Measurements from ENCODE around the gene RALGPS1.
A peak's percentile ranks its signal among the peaks of the same experiment; 100 is the strongest.

The RALGPS1 gene

DNA sequence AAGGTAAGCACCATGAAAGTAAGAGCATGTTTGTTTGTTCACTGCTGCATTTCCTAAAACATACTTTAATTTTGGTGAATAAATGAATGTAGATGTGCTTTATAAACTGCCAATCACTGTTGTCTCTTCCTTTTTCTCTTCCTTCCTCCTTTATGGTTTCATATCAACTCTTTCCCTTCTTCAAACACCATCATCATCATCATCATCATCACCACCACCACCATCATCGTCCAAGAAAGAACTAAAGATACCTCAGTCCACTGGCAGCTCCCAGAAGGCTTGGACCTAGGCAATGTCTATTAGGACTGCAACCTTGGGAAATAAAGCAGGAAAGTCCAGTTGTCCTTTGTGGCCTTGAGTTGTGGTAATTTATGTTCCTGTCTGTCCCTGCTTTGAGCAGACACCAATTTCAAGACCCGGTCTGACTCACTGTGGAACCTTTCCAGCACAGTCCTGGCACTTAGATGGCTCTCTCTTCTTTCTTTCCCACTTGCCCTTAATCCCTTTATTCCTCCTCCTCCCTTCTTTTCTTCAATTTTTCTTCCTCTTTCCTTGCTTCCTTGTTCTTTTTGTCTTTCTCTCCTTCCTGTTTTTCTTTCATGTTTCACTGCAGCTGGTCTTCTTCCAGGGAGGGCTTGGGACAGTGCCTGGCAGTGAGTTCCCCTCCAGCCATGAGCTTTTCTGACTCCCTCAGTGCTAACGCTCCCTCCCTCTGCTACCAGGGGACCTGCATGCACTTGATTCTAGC lies 108.5 kb downstream of the RALGPS1 start:
- no peak for DNase-seq

- DNase-seq = no peak
Observed at GRCh38 chr9:127025042-127025441, 110.5 kb downstream of the RALGPS1 start.

GRCh38 chr9:127027694-127028093 lies 113.1 kb downstream of the RALGPS1 start:
- DNase-seq = no peak

DNA sequence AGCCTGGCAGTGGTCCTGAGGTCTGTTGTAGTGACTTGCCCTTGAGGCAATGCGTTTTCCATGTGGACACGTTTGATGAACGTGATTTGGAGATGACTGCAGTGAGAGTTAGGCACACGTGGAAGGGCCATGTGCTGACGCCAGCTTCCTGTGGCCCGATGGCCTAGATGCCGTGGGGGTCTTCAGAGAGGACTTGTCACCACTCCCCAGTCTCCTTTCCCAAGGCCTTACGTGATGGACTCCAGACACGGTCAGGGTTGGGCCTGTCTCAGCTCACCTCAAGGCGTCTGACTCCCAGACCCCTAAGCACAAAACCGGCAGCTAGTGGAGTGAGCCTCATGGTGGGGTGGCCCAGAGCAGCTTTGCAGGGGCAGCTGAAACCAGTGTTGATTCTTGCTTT lies 115.0 kb downstream of the RALGPS1 start:
- no peak for DNase-seq

GRCh38 chr9:127030814-127031740 lies 116.5 kb downstream of the RALGPS1 start:
- DNase-seq = no peak

- DNase-seq = no peak
Observed at GRCh38 chr9:127032256-127032655, 117.7 kb downstream of the RALGPS1 start.

DNA sequence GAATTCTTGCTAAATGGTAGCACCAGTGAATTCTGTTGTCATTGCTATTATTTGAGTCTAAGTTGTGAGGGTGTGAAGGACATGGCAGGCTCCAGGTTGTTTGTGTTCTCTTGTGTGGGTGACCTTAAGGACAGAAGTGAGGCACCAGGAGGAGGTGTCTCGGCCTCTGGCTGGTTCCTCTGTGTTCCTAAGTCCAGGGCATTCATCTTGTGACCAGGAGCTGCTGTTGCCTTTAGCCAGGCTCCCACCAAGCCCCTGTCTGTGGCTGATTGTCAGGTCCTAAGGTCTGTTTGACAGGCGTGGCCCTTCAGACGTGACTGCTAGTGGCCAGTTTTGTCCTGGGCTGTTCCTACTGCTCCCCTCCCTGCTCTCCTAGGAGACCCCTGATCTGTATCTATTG lies 118.5 kb downstream of the RALGPS1 start:
- DNase-seq = no peak

DNA sequence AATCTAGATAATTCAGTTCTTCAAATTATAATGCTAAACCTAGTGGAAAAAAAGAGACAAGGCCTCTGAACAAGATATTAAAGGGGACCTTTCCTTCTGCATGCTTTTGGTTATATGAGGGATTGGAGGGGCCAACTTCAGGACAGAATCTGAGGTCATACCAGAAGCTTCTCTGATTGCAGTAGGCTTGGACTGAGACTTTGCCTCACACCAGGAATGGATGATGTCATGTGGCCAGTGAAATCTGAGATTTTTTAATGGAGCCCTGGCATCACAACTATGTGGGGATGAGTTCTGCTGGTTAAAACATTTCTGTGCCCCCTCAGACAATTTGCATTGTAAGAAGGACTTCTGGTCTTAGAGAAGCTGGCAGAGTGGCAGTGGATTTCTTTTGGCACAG lies 119.2 kb downstream of the RALGPS1 start:
- DNase-seq = no peak

DNA sequence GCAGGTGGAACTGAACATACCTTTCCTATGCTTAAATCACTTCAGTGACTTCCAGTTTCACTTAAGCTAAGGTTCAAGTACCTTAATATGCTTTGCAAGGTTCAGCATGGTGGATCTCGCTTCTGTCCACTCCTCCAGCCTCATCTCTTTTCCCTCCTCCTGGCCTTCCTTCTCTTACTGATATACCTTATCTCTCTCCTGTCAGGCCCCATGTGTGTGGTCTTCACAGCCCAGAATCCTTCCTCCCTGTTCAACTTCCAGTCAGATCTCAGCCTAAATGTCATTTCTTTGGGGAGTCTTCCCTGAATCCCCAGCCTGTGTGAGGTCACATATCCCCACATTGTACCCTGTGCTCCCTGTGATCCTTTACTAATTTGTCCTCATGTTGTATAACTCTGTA lies 120.1 kb downstream of the RALGPS1 start:
- DNase-seq = no peak

DNA sequence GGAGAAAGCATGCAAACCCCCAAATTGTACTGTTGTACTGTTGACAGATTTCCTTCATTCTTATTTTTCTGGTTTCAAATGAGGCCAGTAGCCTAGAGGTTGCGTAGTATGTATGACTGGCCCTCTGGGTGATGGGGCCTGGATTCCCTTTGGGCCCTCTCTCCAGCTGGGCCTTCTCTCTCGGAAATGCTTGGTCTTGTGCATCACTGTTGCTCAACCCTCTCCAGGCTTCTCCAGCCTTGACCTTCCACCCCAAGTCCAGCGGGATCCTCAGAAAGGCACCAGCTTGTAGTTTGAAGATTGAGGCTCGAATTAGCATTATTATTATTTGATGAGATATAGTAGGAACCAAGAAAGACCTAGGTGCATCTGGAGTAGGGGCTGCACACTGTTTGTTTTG lies 120.8 kb downstream of the RALGPS1 start:
- DNase-seq = no peak

- no peak for DNase-seq
Observed at GRCh38 chr9:127035948-127036347, 121.4 kb downstream of the RALGPS1 start.

- DNase-seq = no peak
Observed at GRCh38 chr9:127036437-127036836, 121.9 kb downstream of the RALGPS1 start.

- no peak for DNase-seq
Observed at GRCh38 chr9:127038531-127038930, 123.9 kb downstream of the RALGPS1 start.

DNA sequence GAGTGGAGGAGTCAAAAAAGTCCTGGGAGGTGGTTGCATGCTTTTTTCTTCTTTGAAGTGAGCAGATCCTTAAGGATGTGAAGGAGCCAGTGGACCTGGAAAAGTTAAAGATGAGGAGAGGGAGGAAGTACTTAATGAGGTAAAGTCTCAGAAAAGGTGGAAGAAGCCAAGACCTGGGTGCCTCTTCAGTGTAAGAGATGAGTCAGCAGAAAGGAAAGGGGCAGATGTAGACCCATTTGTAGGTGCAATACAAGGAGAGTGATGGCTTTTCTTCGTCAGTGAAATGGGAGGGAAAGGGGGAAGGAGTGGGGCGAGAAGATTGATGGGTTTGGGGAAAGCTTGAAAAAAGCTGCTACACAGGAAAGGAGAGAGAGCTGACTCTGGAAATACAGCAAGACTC lies 124.9 kb downstream of the RALGPS1 start:
- DNase-seq = no peak

DNA sequence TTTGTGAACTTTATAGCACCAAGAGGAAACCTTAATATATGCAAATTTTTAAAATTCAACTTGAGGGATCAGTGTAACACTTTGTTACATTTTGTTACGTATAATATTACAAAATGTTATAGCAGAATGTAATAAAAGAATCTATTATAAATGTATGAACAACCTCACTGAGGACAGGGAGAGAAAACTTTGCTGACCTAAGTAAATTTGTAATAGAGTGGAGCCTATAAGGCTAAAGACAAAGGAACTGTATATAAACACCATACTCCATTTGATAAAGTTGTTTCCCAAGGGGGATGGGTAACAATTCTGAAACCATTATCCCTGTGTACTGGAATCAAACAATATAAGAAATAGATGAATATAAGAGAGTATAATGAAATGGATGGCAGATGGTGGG lies 130.6 kb downstream of the RALGPS1 start:
- DNase-seq = no peak

DNA sequence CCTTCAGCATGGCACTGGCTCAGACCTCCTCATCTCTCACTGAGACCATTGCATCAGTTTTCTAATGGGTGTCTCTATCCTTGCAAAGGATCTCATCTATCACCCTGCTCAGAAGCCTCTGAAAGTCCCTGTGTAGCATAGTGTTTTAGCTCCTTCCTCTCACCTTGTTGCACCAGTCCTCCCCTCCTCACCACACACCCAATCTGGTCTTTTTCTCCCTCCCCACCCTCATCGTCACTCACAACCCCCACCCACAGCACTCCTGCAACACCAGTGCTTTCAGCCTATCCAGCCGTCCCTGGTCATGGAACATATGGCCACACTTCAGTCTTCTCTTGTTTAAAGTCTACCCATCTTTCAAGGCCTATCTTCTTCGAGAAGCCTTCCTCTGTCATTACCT lies 133.4 kb downstream of the RALGPS1 start:
- DNase-seq = no peak

- DNase-seq = peak; percentile 32
Observed at GRCh38 chr9:127049044-127049443, 134.5 kb downstream of the RALGPS1 start.

- no peak for DNase-seq
Observed at GRCh38 chr9:127049581-127049980, 135.0 kb downstream of the RALGPS1 start.

DNA sequence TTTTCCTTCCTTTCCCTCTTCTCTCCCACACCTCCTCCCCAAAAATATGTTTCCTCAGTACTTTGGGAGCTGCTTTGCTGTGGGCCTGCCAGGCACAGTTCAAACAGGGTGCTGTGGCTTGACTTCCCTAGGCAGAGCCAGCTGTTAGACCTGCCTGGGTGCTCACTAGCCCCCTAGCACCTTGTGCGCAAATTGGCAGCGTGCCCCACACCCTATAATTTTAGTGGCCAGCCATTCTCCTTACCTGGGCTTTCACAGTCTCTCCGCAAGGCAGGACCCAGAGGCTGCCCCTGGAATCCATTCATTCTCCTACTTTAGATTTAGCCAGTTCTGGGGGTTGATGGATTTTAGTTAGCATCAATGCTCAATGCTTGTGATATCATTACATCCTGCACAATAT lies 135.6 kb downstream of the RALGPS1 start:
- DNase-seq = no peak

DNA sequence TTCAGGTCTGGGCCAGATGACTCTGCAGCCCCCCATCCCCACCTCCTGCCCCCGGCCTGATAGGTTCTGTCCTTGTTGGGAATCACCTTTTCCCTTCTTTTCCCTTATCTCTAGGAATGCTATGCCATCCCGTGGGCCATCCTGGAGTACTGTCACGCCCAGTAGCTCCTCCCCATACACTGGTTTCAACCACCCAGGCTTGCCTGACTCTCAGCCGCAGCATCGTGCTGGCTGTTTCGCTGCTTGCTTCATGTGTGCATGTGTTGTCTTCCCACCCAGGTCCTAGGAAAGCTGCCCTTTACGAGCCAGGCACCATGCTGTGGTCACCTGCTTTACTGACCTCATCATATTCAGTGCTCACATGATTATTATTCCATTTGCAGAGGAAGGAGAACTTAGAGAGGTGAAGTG lies 136.0 kb downstream of the RALGPS1 start:
- no peak for DNase-seq

DNA sequence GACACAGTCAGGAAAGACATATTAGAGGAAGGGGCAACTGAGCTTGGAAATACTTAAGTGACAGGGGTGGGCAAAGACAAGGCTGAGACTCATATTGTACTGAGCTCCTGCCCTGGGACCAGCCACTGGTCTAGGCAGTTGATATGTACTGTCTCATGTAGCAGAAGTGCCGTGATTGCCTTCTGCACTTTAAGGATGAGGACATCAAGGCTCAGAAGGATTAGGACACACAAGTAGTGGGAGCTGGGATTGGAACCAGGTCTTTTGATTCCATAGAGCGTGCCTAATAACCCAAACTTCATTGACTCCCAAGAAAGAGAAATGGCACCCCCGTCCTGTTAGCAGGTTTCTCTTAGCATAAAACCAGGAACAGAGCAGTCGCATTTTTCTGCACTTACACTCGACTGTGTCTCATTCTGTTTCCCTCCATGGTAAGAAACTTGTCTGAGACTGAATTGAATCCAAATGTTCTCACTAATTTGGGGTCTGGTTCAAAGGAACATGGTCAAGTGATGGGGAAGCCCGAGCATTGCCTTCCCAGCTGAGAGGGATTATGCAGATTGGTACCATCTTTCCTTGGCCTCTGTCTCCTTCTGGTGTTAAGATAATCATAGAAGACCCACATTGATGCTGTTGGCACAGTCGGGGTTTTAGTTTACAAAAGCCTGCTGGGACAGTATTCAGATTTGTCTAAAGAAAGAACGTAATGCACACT lies 137.5 kb downstream of the RALGPS1 start:
- no peak for DNase-seq

DNA sequence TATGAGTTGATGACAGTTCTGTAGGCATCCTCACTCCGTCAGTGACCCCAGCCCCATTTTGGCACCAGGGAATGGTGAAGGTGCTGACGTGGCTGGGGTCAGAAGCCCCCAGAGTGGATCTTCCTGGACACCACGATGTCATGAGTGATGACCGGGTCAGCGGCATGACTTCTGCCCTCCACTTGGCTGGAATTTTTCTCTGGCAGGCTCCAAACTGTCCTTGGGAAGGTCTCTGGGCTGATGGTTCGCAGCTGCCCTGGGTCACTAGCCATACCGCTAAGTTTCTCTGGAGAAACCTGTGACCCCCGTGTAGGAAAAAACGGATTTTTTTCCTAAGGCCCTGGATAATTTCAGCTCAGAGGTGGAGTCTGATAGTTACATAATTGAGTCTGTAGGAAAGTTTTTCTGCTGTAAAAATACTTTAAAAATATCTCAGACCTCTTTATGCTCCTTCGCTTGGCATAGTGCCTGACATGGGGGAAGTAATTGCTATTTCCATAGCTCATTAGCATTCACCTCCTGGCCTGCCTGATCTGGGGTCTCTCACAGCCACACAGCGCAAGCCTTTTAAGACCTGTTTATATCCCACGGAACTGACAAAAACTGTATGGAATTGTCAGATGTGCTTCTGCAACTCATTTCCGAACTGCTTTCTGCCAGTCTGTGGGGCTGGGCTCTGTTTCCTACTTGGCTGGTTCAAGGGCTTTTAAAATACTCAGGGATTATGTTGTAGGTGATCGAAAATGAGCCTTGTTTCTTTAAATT lies 138.7 kb downstream of the RALGPS1 start:
- DNase-seq = no peak

DNA sequence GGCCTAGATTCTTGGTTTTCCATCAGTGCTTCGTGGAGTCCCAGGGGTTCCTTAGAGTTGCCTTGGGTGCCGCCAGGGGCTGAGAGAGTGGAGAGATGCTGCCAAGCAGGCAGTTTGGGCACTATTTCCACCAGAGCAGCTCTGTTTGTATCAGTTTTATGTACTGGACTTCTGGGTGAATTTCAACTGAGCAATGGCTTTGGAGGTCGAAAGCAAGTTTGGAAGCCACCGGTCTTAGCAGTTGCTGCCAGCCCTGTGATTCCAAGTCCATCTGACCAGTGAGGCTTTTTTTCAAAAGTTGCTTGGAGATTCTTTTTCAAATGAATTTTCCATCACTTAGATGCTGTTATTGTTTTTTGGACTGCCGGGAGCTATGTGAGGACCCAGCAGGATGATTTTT lies 139.4 kb downstream of the RALGPS1 start:
- no peak for DNase-seq
